ENCODE results near the gene SNX32. TPM values are rescaled to one million over a fixed set of nuclear protein-coding genes. Genes with fewer than 3 reads are reported as not detected.

SNX32 gene
- total and polyA plus RNA-seq, 9 of the 15 experiments (the other 6 are each of a cell fraction or from before 2014, with no cell fraction given) = 0.03 TPM; not detected in 7

DNA sequence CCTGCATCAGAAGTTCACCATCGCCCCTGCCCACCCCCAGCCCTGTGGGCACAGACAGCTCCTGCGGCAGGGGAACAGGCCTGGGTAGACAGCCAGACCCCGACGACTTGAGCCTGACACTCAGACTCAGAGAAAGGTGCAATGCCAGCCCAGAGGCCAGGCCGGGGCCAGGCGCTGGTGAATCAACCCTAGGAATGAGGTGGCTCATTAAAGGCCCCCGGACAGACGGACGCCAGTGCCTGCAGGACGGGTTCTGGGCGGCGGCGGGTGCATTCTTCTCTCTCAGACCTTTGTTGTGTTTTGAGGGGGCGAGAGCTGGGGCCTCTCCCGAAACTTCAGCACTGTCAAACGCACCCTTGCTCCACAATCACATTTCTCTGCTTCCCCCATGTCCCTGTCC, 41.3 kb upstream of the SNX32 start:
- BruUV-seq (replicated peaks) = no TSS peak
- Histone ChIP-seq H3K9ac (ENCODE audit: insufficient read depth in 1 of 2, low read depth in 2 of 2, low read length in 2 of 2) (peak overlapping the region in 1 of 2 experiments; percentile 55; a peak in 1 of 4 replicates), H3K9me1 (ENCODE audit: control insufficient read depth, insufficient read depth, low read length) (no peaks in the 10 kb centered on the region), H2AFZ (ENCODE audit: low read depth, low read length) (no peak overlapping the region), H3K4me2 (ENCODE audit: insufficient read depth, low read length) (no peak overlapping the region), H3K27ac (ENCODE audit: extremely low read depth, low read depth, low read length) (no peak overlapping the region), H3K36me3 (ENCODE audit: control insufficient read depth, insufficient read depth, low read length) (no peaks in the 10 kb centered on the region), H3K9me3 (replicated peaks; ENCODE audit: control insufficient read depth, insufficient read depth, low read depth, low read length) (no peaks in the 10 kb centered on the region), H4K20me1 (replicated peaks; ENCODE audit: control insufficient read depth, insufficient read depth, low read length) (peaks cover 13% of the 10 kb centered on the region; the same call in 1 of the 2 replicates), H3K4me1 (replicated peaks in 1 of 2; ENCODE audit: control insufficient read depth in 2 of 2, insufficient read depth in 2 of 2, low read length in 2 of 2) (peaks cover 0 to 41% of the 10 kb centered on the region in 2 experiments; a peak in 2 of 5 replicates), H3K79me2 (ENCODE audit: control insufficient read depth, insufficient read depth, low read length) (no peaks in the 10 kb centered on the region), H3K4me3 (no peak overlapping the region), H3K27me3 (ENCODE audit: control insufficient read depth in 2 of 2, insufficient read depth in 2 of 2, low read length in 2 of 2) (peaks cover 77 to 93% of the 10 kb centered on the region in 2 experiments)
- no peak for TF ChIP-seq KLF1 (tag; IDR thresholded peaks at IDR 0.05)
- no peak for TF ChIP-seq GMEB1 (CRISPR knock-in tag; IDR thresholded peaks at IDR 0.05)
- TF ChIP-seq MAZ (CRISPR knock-in tag; conservative IDR thresholded peaks at IDR 0.05 in 1 of 2, IDR thresholded peaks at IDR 0.05 in 1 of 2) = no peak
- no peak for TF ChIP-seq ZNF41 (CRISPR knock-in tag; conservative IDR thresholded peaks at IDR 0.05)
- TF ChIP-seq NR2F6 (CRISPR knock-in tag; IDR thresholded peaks at IDR 0.05) = no peak
- no peak for TF ChIP-seq RREB1 (CRISPR knock-in tag; IDR thresholded peaks at IDR 0.05)
- DNase-seq (ENCODE audit: extremely low read depth in 1 of 4, low spot score in 3 of 4) = no peak
- no peak; the same call in 2 of the 3 replicates for ATAC-seq
- in situ Hi-C loops (cut with MboI) = no loop called here
- ChIA-PET CTCF (ENCODE audit: low intra/inter-chr PET ratio) (no interaction called here), POLR2A (interaction anchor here (0.8 to 1.3 kb wide), 5 partner anchors 9 to 20 kb away, joined by 3 to 9 read pairs (median 3); partner anchors contain the start of gene AP5B1)
- WGBS (ENCODE audit: insufficient coverage, low coverage, missing lambda C conversion rate) = 5% methylated on average over 14 of the region's 16 CpGs
- no peak for FAIRE-seq
- intact Hi-C loops (cut with micrococcal nuclease) = no loop called here
